HG02870 (cell line): Measurements from ENCODE around the gene NCK1.
"Not testable (repeated sequence)": the region's sequence is repeated elsewhere in the genome, so short reads cannot be mapped to it uniquely, and the experiment has no call there.

Source experiments
- ATAC-seq: cut with Tn5 transposase; IDR thresholded peaks from one replicate; pipeline ENCODE4 v1.9.1; 2021; ENCODE audit warnings: mild to moderate bottlenecking, moderate library complexity; ENCODE audit not compliant: unreplicated experiment

The NCK1 gene

DNA sequence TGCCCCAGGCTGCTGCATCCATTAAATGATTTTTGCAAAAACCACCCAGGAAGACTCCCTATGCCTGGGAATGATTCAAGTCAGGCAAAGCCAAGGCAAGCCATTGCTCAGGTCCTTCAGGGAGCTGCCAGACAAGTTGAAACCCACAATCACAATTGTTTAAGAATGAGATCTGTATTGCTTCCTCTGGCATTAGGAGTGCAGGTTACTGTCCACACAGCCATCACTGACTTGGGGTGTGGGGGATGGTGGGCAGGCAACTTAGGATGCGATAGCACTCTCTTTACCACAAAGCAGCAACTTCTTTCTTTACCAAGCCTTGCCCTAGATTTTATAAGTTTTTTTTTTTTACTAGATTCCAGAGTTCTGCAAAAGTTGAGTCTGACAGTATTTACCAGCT lies 80.8 kb downstream of the NCK1 start:
- ATAC-seq: no peak

DNA sequence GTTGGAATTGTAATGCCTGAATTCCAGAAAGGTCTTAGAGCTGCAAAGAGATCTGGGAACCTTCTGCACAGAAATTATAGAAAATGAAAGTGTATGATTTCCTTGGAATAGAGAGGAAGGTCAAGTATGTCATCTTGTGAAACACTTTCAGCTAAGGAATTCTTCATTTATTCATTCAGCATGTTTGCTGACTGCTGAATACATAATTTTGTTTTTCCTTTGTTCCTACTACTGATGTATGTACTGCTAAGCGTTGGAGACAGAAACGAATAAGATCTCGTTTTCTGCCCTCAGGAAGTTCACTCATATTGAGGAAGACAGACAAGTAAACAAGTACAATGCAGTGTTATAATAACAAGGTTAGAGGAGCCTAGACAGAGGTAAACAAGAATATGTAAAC lies 81.4 kb downstream of the NCK1 start:
- ATAC-seq: no peak

DNA sequence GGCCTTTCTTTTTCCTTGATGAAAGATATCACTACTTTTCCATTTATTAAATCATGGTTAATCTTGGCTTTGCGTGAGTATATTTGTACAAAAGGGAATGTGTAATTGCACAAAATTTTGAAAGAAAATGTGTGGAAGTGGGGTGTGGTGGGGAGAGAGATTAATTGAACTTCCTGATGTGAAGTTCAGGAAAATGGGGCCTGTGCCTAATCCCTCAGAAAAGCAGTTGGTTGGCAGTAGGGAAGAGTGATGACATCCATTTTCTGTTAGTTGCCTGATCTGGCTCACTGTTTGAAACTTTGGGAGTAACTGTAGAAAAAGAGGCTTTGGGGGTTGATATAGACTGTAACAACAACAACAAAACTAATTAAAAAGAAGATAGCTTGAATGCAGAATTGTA lies 85.0 kb downstream of the NCK1 start:
- ATAC-seq: no peak

DNA sequence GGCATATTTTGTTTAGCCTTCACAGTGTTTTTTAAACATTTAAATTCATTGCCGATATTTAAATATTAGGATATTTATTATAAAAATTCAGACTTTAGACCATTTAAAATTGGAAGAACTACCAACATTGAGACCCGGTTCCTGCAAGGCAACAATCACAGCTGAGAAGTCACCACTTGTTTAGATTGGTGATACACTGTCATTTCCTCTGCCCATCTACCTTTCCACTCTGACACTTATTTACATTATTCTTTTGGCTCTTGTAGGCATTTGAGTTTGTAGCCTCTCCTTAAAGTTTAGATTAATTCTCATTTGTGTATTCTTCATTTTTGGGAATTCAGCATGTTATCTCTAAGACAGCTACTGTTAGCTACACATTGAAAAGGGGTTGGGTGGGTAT lies 85.5 kb downstream of the NCK1 start:
- ATAC-seq: no peak

DNA sequence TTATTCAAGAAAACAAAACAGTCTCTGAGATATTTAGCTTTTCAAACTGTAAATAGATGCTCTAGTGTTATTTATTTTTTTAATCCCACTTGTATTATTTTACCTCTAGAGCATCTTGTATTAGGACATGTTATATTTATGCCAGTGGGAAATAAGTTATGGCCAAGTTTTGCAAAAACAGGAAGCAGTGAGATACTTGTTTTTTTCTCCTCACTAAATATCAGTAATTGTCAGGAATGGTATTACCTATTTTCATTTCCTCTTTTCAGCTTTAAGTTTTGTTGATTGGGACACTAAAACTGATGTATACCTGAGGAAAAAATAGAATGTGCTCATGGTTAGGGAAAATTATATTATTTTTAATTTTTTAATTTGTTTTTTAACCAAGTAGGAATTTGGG lies 87.1 kb downstream of the NCK1 start:
- ATAC-seq: no peak

DNA sequence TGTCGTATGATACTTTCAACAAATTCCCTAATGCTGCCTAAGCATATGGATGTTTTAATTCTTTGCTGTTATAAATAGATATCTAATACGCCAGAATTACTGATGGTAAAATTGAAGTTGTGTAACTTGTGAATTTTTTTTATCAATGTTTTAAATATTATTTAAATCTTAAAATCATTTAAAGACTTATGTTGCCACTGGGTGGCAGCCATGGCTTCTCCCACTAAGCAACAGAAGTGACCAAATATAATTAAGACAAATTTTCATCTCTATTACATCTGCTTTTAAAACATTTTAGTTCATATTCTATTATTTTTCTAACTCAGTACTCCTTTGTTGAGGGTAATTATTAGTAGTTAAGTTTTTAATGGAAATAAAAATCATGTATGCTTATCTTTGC lies 87.7 kb downstream of the NCK1 start:
- no peak for ATAC-seq

DNA sequence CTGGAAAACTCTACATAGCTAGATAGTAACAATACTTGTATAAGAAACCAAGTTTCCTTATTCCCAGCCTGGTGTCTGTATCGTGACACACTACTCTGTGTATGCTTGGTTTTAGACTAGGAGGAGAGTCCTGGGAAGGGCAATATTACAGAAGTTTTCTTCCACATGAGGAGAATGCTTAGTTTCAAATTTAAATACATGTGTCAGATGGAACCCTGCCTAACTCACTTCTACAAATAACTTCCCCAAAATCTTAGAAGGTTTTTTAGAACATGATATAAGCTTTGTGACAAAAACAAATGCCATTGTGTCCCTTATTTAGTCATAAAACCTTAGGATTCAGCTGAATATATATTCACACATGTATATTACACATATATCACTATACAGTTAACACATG lies 88.6 kb downstream of the NCK1 start:
- ATAC-seq: no peak

DNA sequence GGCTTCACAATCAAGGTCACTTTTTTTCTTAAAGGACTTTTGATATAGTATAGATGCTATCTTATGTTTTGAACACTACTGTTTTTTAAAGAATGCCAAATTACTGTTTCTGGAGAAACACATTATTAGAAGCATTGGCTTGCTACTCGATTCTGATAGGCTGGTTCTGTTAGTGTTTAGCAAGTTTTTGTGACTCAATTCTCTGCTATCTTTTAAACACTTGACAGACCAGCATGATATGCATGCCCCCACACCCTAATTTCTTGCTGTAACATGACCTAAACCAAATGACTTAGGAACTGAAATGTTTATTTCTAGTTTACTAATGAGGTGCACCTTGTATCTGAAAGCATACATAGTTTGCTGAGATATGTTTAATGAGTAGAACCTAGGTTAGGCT lies 90.3 kb downstream of the NCK1 start:
- ATAC-seq: no peak

DNA sequence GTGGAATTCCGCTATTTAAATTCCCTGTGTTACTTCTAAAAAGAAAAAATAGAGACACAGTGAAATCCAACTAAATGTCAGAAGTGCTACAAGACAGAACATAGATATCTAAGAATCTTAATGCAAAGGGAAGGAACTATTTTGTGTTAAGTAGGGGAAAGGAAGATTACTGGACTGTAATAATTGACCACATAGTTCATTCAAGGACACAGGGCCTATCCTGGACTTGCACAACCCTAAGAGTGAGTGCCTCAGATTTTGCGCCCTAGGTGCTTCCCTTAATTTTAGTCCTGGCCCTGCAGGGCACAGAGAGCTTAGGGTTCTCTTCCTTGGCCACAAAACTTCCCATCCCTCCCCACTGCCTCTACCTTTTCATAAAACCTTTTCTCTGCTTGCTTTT lies 92.2 kb downstream of the NCK1 start:
- no peak for ATAC-seq

DNA sequence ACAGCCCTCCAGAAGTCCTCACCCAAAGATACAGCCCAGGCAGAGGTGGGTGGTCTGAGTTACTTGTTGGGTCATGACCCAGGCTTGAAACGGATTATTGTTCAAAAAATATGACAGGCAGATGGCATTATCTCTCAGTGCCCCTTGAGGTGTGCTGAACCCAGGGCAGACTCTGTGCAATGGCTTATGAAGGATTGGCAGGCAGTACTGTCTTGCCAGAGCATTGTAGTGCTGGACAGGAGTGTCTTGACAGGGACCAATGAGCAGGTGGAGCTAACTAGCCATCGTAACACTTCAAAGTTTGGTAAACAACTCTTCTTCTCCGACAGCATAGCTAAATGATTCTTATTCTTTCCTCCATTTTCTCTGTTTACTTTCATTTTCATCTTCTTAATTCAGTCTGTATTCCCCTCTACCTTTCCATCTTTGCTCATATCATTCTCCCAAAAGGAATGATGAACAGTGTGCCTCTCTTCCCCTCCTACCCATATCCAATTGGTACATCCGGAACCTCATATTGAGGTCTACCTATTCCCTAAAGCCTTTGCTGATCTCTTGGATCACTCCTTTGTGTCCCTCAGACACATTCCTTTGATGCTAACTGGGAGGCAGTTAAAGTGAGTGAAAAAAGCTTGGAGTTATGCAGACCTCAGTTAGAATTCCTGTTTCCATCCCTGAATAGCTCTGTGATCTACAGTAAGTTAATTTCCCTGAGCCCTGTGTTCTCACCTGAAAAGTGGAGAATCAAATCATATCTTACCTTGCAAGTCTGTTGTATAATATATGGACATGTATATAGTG lies 93.2 kb downstream of the NCK1 start:
- ATAC-seq: no peak

DNA sequence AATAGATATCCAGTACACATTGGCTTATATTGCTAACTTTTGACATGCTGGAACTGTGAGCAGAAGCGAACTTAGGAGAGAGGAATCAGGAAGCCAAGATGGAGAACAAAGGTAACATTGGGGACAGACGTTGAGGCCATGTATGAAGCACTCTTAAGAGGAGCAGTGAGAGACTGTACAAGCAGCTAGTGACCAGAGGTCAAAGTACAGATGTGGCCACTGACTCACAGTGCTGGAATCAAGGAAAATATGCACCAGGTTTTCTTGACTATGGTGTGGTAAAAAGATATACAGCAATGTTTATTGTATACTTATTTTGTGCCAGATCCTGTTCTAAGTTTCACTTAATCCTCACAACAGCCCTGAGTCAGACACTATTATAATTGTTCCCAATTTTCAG lies 93.8 kb downstream of the NCK1 start:
- no peak for ATAC-seq

DNA sequence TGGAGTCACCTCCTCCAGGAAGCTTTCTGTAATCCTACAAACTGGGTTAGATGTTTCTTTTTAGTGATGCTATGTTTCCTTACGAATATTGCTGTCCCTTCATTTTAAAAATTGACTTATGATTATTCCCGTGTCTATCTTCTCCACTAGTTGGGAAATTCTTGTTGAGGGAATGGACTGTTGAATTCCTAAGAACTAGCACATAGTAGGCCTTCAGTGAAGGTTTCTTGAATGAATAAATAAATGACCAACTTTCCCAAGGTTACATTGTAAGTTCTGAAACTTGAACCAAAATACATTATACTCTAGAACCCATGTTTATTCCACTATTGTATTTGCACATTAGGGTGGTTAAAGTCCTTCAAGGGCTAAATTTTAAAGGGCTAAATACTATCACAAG lies 95.0 kb downstream of the NCK1 start:
- no peak for ATAC-seq

DNA sequence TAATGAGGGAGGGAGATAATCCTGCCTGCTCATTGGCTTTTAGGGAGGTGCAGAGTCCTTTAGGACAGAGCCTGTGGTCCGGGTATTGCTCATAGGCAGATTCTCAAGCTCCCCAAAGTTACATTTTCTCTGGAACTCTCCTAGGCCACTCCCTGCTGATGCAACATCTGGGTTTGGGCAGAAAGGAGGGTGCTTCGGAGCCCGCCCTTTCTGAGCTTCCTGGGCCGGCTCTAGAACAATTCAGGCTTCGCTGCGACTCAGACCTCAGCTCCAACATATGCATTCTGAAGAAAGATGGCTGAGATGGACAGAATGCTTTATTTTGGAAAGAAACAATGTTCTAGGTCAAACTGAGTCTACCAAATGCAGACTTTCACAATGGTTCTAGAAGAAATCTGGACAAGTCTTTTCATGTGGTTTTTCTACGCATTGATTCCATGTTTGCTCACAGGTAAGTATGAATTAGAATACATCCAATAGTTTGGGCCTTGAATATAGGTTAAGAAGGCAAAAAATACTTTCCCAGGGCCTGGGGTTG lies 95.8 kb downstream of the NCK1 start, which contains the start of gene IL20RB:
TSS of gene IL20RB (plus strand) at position 233 of the 538 bp plus-strand sequence. CDS start at position 364, 131 bp downstream.
- ATAC-seq: no peak

DNA sequence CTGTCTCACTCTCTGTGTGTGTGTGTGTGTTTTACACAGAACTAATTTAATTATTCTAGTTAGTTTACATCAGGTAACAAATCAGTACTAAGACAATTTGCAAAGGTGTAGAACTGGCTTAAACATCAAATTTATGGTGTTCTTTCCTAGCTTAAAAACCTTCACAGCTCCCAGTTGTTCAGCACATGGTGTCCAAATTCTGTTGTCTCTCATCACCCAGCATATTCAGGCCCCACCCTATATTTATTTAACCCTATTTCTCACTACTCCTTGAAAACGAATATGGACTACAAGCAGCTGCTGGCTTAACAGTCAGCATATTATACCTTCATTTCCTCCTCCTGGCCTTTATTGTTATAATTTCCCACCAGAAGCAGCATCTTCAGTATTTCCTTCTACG lies 96.9 kb downstream of the NCK1 start:
- no peak for ATAC-seq

DNA sequence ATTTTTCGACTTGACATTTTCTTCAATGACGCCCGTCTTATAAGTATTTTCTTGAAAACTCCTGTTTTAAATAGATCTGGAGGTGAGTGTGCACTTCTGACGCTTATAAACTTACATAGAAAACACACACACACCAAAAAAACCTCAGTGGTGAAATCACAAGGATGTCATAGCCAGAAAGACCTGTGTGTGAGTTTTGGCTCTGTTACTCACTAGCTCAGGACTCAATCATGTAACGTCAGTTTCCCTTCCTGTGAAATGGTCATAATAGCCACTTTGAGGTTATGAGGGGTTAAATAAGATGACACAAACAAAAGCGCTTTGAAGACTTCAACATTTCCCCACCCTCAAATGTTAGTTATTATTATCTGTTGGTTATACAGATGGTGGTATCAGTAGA lies 97.6 kb downstream of the NCK1 start:
- ATAC-seq: no peak

DNA sequence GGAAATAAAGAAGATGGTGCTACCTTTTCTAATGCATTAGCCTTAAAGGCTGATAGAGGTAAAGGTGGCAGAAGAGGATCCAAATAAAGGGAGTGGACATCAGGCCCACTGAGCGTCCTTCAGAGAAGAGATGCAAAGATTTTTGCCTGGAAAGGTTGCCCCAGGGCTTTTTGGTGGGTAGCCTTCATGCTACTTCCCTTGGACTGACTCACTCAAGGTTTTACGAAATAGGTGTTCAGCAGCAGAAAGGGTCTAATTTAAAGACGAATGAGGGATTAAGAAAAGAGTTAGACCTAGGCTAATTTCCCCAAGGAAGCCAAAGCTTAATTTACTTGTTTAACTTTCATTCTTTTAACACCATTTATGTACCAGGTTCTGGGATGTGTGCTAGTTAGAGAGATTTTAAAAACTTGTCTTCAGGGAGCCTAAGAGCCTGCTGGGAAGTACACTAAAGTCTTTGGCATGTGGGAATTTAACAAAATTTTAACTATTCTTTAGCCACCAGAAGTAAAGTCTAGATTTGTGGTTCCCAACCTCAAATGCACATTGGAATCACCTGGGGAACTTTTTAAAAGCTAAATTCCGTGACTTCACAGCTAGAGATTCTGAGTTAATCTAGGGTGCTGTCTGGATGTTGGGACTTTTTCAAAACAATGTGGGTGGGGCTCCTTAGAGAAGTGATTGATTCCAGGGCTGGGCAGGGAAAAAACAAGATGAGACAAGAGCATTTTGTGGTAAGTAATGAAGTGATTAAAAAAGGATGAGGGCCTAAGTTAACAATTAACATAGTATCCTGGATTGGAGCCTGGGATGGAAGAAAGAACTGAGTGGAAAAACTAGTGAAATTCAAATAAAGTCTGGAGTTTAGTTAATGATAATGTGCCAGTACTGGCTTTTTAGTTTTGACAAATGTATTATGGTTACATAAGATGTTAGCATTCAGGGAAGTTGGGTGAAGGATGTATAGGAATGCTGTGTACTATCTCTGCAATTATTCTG lies 99.1 kb downstream of the NCK1 start:
- ATAC-seq: no peak

DNA sequence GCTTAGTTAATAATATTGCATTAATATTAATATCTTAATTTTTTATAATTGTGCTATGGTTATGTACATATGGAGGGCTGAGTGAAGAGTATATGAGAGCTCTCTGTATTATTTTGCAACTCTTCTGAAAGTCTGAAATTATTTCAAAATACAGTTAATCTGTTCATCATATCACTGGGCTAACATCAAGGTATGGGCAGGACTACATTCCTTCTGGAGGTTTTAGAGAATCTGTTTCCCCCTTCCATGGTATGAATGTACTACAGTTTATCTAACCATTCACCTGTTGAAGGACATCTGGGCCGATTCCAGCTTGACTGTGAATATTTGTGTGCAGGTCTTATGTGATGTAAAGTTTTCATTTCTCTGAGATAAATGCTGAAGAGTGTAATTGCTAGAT lies 100.9 kb downstream of the NCK1 start:
- ATAC-seq: no peak

DNA sequence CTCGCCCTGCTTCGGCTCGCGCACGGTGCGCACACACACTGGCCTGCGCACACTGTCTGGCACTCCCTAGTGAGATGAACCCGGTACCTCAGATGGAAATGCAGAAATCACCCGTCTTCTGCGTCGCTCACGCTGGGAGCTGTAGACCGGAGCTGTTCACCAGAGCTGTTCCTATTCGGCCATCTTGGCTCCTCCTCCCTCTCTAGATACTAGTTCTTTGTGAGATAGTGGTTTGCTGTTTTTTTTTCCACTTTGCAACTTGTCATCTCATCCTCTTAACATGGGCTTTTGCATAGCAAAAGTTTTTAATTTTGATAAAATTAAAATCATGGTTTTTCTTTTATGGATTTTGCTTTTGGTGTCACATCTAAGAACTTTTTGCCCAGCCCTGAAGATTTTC lies 107.5 kb downstream of the NCK1 start:
- ATAC-seq: not testable (repeated sequence)

DNA sequence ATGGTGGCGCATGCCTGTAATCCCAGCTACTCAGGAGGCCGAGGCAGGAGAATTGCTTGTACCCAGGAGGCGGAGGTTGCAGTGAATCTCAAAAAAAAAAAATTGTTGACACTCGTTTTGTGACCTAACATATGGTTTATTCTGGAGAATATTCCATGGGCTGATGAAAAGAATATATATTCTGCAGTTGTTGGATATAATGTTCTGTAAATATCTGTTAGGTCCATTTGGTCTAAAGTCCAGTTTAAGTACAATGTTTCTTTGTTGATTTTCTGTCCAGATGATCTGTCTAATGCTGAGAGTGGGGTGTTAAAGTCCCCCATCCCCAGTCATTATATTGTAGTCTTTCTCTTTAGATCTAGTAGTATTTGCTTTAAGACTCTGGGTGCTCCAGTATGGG lies 111.3 kb downstream of the NCK1 start:
- ATAC-seq: no peak

DNA sequence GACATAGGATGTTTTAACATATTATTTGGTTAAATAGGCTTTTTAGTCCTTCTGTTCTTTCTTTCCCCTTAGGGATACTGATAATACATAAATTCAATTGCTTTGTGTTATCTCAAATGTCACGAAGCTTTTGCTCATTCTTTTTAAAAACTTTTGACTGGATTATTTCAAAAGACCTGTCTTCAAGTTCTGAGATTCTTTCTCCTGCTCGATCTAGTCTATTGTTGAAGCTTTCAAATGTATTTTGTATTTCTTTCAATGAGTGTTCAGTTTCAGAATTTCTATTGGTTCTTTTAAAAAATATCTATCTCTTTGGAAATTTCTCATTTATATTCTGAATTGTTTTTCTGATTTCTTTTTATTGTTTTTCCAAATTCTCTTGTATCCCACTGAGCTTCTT lies 112.7 kb downstream of the NCK1 start:
- ATAC-seq: no peak

DNA sequence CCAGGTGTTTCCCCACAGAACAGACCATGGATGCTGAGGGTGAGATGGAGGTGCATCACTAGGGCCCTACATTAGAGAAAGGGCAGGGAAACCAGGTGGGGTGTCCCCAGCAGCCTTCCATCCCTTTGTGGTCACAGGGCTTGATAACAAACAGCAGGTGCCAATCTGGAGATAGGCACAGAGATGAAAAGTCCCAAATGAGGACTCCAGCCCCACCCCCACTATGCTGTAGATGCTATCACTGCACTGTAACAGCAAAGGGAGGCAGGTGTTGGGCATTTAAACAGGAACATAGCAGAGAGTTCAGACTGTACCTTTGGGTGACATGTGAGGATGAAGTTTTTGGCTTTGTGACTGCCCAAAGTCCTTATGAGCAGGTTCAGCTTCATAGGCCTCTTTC lies 117.2 kb downstream of the NCK1 start:
- ATAC-seq: no peak

DNA sequence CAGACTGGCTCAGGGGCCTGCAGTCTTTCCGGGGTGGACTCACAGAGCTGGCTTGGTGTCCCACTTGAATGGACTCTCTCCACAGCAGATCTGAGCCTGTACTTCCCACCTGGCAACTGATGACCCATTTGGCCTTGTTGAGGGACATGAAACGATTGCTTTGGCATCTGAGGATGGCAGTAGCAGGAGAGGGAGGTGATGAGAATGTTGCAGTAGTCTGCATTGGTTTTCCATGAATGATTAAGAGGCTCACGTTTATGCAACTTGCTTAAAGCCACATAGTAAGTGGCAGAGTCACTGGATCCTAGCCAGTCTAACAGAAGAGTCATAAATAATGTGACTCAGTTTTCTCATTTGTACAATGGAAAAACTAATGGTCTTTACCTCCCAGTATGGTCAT lies 117.7 kb downstream of the NCK1 start:
- ATAC-seq: no peak
